NCI-H2081 treated with DMSO at 0.1 percent for 48 hours (cell line): ENCODE results near the gene FAM219A.

ENCODE experiments used
- DNase-seq: peaks from one replicate; lab custom pipeline; 2025; lab: John Stamatoyannopoulos, UW

The FAM219A gene

DNA sequence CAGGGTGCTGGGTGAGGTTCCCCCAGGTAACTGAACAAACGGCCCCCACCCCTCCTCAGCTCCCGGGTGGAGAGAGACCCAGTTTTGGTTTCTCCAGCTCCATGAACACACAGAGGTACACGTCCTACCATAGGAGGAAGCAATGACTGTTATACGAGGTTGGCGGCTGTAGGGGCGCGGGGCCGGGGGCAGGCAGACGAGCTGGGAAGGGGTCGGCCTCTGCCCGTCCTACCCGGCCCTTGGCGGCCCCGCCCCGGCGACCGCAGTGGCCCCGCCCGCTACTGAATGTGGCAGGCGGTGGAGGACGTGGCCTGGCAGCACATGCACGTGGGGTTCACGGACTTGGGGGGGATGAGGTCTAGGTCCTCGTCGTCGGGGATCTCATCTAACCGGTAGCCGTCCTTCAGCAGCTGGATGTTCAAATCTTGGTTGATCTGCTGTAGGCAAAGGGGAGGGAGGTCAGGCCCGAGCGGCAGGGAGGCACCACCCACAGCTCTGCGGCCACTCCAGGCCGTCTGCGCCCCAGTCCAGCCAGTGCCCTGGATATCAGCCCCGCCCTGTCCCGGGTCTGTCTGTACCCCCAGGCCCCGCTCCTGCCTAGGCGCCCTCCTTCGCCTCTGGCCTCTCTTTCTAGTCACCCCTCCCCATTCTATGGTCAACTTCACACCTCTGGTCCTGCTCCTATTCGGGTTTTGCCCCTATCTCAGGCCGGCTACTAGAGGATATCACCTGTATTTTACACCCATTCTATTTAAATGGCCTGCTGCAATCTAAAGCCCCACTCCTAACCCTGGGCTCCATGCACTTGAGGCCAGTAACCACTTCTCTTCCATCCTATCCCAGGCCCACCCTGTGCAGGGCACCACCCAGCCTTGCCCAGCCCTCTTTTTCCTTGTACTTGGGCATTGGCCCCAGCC, 57.4 kb downstream of the FAM219A start:
- no peak for DNase-seq

DNA sequence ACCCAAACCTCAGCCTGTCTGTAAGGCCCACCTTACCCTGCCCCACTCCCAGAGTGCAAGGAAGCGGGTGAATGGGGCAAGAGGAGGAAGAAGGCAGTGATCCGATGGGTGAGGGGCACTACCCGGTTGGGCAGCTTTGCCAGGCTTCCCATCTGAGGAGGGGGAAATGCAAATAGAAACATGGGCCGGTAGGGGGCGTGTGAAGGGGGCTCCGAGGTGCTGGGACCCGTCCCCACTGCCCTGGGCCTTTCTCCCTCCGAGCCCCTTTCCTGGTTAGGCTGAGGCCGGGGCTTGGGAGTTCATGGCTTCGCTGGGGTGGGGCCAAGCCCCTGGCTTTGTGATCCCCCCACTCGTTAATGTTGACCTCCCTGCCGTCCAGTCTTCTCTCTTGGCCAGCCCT, 58.1 kb downstream of the FAM219A start:
- DNase-seq: no peak

- DNase-seq: no peak
These were observed 58.6 kb downstream of the FAM219A start for GRCh38 chr9:34399729-34400128.

GRCh38 chr9:34398875-34399274, 59.5 kb downstream of the FAM219A start:
- DNase-seq: no peak

- no peak for DNase-seq
These were observed 61.8 kb downstream of the FAM219A start for GRCh38 chr9:34396276-34397214.

- no peak for DNase-seq
These were observed 65.9 kb downstream of the FAM219A start for GRCh38 chr9:34392511-34392910.

DNA sequence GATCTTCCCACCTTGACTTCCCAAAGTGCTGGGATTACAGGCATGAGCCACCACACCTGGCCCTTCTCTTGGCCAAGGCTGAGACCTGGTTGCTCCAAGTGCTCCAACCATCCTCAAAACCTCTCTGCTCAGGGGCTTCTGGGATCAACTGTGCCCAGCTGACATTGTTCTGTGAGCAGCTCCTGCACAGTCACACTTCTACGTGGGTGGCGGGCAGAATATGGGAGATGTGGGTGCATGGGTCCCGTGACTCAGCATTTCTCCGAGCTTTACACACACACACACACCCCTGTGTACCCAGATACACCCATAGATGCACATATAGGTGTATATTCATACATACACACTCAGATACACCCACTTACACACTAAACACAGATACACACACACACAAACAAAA, 71.1 kb downstream of the FAM219A start:
- no peak for DNase-seq

- DNase-seq: no peak
These were observed 71.7 kb downstream of the FAM219A start for GRCh38 chr9:34386656-34387055.

- no peak for DNase-seq
These were observed 72.7 kb downstream of the FAM219A start for GRCh38 chr9:34385561-34386230.

DNA sequence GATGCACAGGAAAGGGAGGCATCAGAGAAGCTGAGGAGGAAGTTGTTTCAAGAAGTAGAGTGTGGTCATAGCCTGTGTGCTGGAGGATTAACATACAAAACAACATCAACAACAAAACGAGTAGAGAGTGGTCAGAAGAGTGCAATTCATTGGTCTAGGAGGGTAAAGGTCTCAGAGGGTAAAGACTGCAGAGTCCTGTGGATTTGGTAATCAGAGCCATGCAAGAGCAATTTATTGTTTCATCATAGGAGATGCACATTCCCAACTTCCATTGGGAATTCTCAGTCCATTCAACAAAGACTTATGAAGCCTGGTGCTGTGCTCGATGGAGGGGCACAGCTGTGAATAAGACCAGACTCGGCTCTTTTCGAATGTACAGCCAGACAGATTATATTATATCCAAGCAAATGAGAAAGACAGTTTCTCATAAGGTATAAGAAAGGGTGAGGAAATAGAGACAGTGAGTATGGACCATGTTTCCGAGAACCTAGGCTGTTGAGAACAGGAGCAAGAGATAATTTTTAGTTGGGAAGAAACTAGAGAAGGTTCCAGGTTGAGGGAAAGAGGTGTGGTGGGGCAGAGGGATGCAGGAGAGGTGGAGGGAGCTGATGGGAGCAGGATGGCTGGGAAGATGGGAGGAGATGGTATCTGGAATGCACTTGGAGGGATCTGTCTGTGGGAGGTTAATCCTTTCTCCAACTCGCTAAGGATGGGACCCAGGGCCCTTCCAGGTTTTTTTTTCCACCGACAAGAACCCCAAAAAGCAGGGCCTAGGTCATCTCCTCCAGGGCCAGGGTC, 73.8 kb downstream of the FAM219A start:
- DNase-seq: no peak

DNA sequence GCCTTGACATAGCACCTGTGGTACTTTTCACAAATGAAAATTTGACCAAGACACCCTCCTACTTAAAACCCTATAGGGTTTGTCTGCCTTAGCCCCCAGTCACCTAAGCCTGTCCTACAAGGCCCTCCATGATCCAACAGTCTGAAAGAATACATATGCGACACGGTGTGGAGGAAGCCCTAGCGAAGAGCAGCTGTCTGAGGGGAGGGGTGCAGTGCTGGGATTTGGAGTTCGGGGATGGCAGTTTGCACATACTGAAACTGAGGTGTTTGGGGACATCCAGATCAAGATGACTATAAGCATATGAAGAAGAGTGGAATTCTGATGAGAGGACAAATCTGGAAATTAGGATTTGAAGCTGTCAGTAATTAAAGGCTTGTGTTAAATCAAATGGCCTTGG, 74.5 kb downstream of the FAM219A start:
- no peak for DNase-seq

- no peak for DNase-seq
These were observed 75.5 kb downstream of the FAM219A start for GRCh38 chr9:34382879-34383278.

DNA sequence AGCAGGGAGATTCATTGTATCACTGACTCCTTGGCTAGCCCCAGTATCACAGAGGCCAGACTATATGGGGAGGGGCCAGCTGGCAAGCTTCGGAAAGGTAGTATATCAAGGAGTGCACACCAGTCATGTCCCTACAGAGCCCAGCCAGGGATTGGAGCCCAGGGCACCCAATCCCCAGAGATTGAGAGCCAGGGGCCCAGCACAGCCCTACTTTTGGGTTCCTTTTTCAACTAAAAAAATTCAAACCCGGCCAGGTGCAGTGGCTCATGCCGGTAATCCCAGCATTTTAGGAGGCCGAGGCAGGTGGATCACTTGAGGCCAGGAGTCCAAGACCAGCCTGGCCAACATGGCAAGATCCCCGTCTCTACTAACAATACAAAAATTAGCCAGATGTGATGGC, 76.3 kb downstream of the FAM219A start:
- DNase-seq: no peak

DNA sequence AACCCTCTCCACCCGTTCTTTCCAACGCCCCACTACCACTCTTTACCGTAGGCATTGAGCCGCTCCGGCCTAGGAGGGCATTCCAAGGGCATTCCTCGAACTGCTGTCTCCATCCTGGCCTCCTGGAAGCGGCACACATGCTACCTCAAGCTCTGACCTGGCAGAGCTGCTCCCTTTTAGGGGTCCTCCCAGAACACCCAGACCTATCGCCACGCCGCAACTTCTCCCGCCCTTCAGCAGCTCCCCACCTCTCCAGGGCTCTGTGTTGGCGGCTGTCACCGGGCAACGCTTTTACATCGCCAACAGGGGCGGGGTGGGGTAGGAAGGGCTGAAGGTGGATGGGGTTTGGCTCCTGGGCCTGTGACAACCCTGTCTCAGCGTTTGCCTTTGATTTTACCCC, 77.0 kb downstream of the FAM219A start:
- no peak for DNase-seq

DNA sequence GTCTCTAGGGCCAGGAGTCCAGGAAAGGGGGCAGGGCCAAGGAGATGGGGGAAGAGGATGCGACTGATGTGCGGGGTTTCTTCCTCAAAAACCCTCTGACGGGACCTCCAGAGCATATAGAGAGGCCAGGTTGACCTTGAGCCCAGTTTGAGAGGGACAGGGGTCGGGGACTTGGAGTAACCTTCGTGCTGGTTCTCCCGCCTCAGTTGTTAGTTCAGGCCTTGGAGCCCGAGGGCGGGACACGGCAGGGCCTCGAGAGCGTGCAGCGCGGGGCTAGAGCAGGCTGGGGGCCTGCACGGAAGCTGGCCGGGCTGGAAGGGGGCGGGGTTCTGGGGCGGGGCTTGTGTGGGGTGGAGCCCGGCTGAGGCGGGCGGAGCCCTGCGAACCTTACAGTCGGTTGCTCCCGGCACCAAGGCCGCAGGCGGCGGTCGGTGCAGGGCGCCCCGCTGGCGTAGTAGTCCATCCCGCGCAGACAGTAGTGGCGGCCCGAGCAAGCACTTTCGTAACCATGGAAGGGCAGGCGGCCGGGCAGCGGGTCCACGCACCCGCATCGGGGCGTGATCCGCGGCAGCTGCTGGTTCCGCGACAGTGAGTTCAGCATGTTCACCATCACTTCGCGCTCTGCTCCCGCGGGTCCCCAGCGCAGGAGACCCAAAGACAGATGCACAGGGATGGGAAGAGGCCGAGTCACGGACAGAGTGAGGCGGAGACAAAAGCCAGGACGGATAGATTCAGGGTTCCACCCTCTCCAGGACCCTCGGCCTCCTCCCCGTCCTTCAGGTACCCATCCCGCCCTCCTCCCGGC, 77.7 kb downstream of the FAM219A start:
- no peak for DNase-seq

GRCh38 chr9:34380034-34380510, 78.3 kb downstream of the FAM219A start:
- DNase-seq: no peak

GRCh38 chr9:34379334-34380033, 78.9 kb downstream of the FAM219A start:
- peak; percentile 61 for DNase-seq

GRCh38 chr9:34378376-34379060, 79.9 kb downstream of the FAM219A start:
- DNase-seq: no peak

DNA sequence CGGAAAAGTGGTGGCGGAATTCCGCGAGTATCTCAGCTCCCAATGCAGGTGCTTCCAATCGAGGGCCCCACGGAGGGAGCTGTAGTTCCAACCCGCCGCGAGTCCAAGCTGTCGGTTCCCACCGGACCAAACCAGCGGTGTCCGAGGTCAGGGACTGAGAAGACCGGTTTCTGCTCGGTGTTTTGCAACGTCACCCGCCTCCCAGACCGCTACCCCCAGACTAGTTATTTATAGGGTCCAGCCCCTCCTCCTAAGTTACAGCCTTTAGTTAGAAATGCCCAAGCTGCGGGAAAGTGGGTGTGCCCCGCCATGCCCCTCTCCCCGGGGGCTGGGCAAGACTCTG, 81.0 kb downstream of the FAM219A start:
- no peak for DNase-seq
